ENCODE measurements around the gene CNIH1. TPM values are rescaled to one million over a fixed set of nuclear protein-coding genes. Genes with fewer than 3 reads are reported as not detected.

CNIH1 gene
- total and polyA plus RNA-seq, 2 of the 13 experiments (the other 11 are each of a cell fraction or from before 2014, with no cell fraction given): 166 to 421 TPM

DNA sequence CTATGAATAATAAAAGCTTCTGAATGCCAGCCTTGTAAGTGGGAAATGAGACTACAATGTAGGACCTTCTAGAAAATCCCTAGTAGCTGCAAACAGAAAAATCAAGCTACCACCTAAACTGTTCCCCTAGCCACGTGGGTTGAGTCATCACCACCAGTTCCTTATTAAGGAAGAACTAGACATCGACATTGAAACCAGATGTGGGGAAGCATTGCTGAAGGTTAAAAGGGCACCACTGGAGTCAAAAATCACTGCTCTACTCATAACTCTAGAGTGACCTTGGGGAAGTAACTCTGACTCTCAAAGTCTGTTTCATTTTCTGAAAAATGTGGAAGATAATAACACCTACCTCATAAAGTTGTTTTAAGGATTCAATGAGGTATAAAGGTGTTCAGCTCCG, 9.4 kb upstream of the CNIH1 start:
- Histone ChIP-seq H3K4me2 (ENCODE audit: low read depth, low read length) (peak overlapping the region; percentile 73), H2AFZ (ENCODE audit: low read length) (no peak overlapping the region), H4K20me1 (ENCODE audit: insufficient read depth, low read length) (no peaks in the 10 kb centered on the region), H3K9me3 (ENCODE audit: low read length) (no peaks in the 10 kb centered on the region), H3K4me1 (ENCODE audit: insufficient read depth, low read length) (peaks cover 52% of the 10 kb centered on the region), H3K4me3 (replicated peaks in 1 of 3; ENCODE audit: insufficient read depth in 1 of 3, low read depth in 2 of 3, low read length in 3 of 3) (no peak overlapping the region), H3K27ac (ENCODE audit: extremely low read length, insufficient read depth, low read length) (peak overlapping the region; percentile 73), H3K79me2 (ENCODE audit: insufficient read depth, low read length) (no peaks in the 10 kb centered on the region), H3K36me3 (replicated peaks in 1 of 2; ENCODE audit: control insufficient read depth in 1 of 2, insufficient read depth in 2 of 2, low read length in 2 of 2) (no peaks in the 10 kb centered on the region), H3K9ac (ENCODE audit: insufficient read depth, low read depth, low read length) (no peak overlapping the region), H3K27me3 (ENCODE audit: control insufficient read depth in 1 of 2, insufficient read depth in 2 of 2, low read length in 2 of 2) (no peaks in the 10 kb centered on the region)
- BruUV-seq (replicated peaks): no TSS peak
- ChIA-PET POLR2A (interaction anchor here (1.0 to 1.9 kb wide), 2 partner anchors 54 to 59 kb away, joined by 5 to 6 read pairs; partner anchors contain the start of genes CDKN3 and CGRRF1), CTCF (ENCODE audit: low intra/inter-chr PET ratio, low total read pairs) (no interaction called here)
- in situ Hi-C loops (cut with HindIII; ENCODE audit: extremely low pct_ligation_motif_present, low pct_unique_long_range_greater_than_20kb) (no loop called here), intact Hi-C loops (cut with micrococcal nuclease; ENCODE audit: unreplicated experiment) (no loop called here)
- TF ChIP-seq GFI1 (CRISPR knock-in tag; IDR thresholded peaks at IDR 0.05; ENCODE audit: borderline replicate concordance): 0 out of 2 replicates have a peak, but pooled peaks have one; percentile 62
- 0 out of 2 replicates have a peak, but pooled peaks have one; percentile 1 for TF ChIP-seq KDM3A (CRISPR knock-in tag; IDR thresholded peaks at IDR 0.05; ENCODE audit: low read depth)
- TF ChIP-seq RCOR2 (CRISPR knock-in tag; IDR thresholded peaks at IDR 0.05): no peak
- FAIRE-seq (no peak), ATAC-seq (no peak), DNase-seq (ENCODE audit: low spot score) (no peak)
- WGBS (ENCODE audit: low lambda C conversion rate): 60% methylated on average over 3 of the region's 3 CpGs

DNA sequence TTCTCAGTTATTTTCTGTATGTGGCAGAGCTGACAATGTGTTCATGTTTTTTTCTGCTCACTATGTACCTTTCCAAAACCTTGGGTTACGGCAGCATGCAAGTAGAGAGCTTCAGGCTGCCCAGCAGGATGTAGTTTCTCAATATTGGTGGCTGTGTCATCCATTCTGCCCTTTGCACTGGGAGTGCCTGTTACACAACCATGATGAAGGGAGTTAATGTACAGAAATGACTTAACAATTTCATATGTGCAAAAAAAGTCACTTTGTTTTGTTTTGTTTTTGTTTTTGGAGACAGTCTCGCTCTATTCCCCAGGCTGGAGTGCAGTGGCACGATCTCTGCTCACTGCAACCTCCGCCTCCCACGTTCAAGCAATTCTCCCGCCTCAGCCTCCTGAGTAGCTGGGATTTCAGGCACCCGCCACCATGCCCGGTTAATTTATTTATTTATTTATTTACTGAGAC, 6.1 kb upstream of the CNIH1 start:
- H4K20me1 ChIP-seq (ENCODE audit: insufficient read depth, low read length): no peaks in the 10 kb centered on the region
- FAIRE-seq: peak; percentile 81
- H3K4me1 ChIP-seq (ENCODE audit: insufficient read depth, low read length): peaks cover 49% of the 10 kb centered on the region
- POLR2A ChIA-PET: interaction anchor here (0.6 to 2.0 kb wide), 9 partner anchors 23 to 111 kb away, joined by 3 to 19 read pairs (median 4); partner anchors contain the start of genes CGRRF1 and GMFB
- no peaks in the 10 kb centered on the region for H3K36me3 ChIP-seq (replicated peaks in 1 of 2; ENCODE audit: control insufficient read depth in 1 of 2, insufficient read depth in 2 of 2, low read length in 2 of 2)
- H3K9me3 ChIP-seq (ENCODE audit: low read length): no peaks in the 10 kb centered on the region
- no peaks in the 10 kb centered on the region for H3K27me3 ChIP-seq (ENCODE audit: control insufficient read depth in 1 of 2, insufficient read depth in 2 of 2, low read length in 2 of 2)
- H2AFZ ChIP-seq (ENCODE audit: low read length): no peak overlapping the region
- intact Hi-C loops (cut with micrococcal nuclease; ENCODE audit: unreplicated experiment): no loop called here
- ATAC-seq: peak; percentile 84
- H3K27ac ChIP-seq (ENCODE audit: extremely low read length, insufficient read depth, low read length): peak overlapping the region; percentile 83
- CTCF ChIA-PET (ENCODE audit: low intra/inter-chr PET ratio, low total read pairs): no interaction called here
- no TSS peak for BruUV-seq (replicated peaks)
- 36% methylated on average over 8 of the region's 8 CpGs for WGBS (ENCODE audit: low lambda C conversion rate)
- peak overlapping the region; percentile 54 for H3K9ac ChIP-seq (ENCODE audit: insufficient read depth, low read depth, low read length)
- peak; percentile 95 for DNase-seq (ENCODE audit: low spot score)
- H3K79me2 ChIP-seq (ENCODE audit: insufficient read depth, low read length): no peaks in the 10 kb centered on the region
- in situ Hi-C loops (cut with HindIII; ENCODE audit: extremely low pct_ligation_motif_present, low pct_unique_long_range_greater_than_20kb): no loop called here
- peak overlapping the region; percentile 51 for H3K4me2 ChIP-seq (ENCODE audit: low read depth, low read length)
- peak overlapping the region in 1 of 3 experiments; percentile 13; a peak in 1 of 6 replicates for H3K4me3 ChIP-seq (replicated peaks in 1 of 3; ENCODE audit: insufficient read depth in 1 of 3, low read depth in 2 of 3, low read length in 3 of 3)
- no peak for TF ChIP-seq ARNT (IDR thresholded peaks at IDR 0.05)
- TF ChIP-seq SALL1 (CRISPR knock-in tag; IDR thresholded peaks at IDR 0.05): peak; percentile 97
- peak; percentile 87 for TF ChIP-seq POGZ (CRISPR knock-in tag; IDR thresholded peaks at IDR 0.05)
- TF ChIP-seq, protein P1, sequence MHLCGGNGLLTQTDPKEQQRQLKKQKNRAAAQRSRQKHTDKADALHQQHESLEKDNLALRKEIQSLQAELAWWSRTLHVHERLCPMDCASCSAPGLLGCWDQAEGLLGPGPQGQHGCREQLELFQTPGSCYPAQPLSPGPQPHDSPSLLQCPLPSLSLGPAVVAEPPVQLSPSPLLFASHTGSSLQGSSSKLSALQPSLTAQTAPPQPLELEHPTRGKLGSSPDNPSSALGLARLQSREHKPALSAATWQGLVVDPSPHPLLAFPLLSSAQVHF (CRISPR knock-in tag; IDR thresholded peaks at IDR 0.05): peak; percentile 49; the same call in 1 of the 2 replicates
- TF ChIP-seq GATAD1 (CRISPR knock-in tag; IDR thresholded peaks at IDR 0.05): peak; percentile 67
- TF ChIP-seq, protein P2, sequence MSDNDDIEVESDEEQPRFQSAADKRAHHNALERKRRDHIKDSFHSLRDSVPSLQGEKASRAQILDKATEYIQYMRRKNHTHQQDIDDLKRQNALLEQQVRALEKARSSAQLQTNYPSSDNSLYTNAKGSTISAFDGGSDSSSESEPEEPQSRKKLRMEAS (IDR thresholded peaks at IDR 0.05): peak; percentile 63; the same call in 1 of the 2 replicates
- 0 out of 2 replicates have a peak, but pooled peaks have one; percentile 42 for TF ChIP-seq MEIS1 (CRISPR knock-in tag; IDR thresholded peaks at IDR 0.05; ENCODE audit: borderline replicate concordance)
- no peak for TF ChIP-seq ZNF83 (CRISPR knock-in tag; IDR thresholded peaks at IDR 0.05; ENCODE audit: borderline replicate concordance)
- no peak for TF ChIP-seq ZNF354B (CRISPR knock-in tag; IDR thresholded peaks at IDR 0.05)
- TF ChIP-seq, protein P3, sequence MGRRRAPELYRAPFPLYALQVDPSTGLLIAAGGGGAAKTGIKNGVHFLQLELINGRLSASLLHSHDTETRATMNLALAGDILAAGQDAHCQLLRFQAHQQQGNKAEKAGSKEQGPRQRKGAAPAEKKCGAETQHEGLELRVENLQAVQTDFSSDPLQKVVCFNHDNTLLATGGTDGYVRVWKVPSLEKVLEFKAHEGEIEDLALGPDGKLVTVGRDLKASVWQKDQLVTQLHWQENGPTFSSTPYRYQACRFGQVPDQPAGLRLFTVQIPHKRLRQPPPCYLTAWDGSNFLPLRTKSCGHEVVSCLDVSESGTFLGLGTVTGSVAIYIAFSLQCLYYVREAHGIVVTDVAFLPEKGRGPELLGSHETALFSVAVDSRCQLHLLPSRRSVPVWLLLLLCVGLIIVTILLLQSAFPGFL (CRISPR knock-in tag; IDR thresholded peaks at IDR 0.05): no peak
- no peak for TF ChIP-seq ZNF619 (CRISPR knock-in tag; IDR thresholded peaks at IDR 0.05)
- TF ChIP-seq ZNF530 (CRISPR knock-in tag; IDR thresholded peaks at IDR 0.05; ENCODE audit: low read depth): no peak
- no peak for TF ChIP-seq RARG (CRISPR knock-in tag; IDR thresholded peaks at IDR 0.05; ENCODE audit: low read depth)
- TF ChIP-seq ASH2L (IDR thresholded peaks at IDR 0.05; ENCODE audit: insufficient read length, low read depth, low read length): peak; percentile 69
- TF ChIP-seq ZNF546 (CRISPR knock-in tag; conservative IDR thresholded peaks at IDR 0.05): no peak
- TF ChIP-seq ZNF879 (CRISPR knock-in tag; IDR thresholded peaks at IDR 0.05): no peak

Data from HepG2 (cell line).